ENCODE measurements around the gene SPON1. TPM values are rescaled to one million over a fixed set of nuclear protein-coding genes. Genes with fewer than 3 reads are reported as not detected.

Gene SPON1
- total and polyA plus RNA-seq, 2 donors (not counting 1 experiment from before 2014, with no cell fraction given), result 0.30 TPM; not detected in 1

GRCh38 chr11:14022821-14023220 lies 60.3 kb downstream of the SPON1 start:
- H3K79me2 ChIP-seq (ENCODE audit: control insufficient read depth, insufficient read depth, low read length), result no peaks in the 10 kb centered on the region
- ATAC-seq (ENCODE audit: low read depth) (no peak), DNase-seq (no peak)
- H3K9ac ChIP-seq (ENCODE audit: low read length), result no peak overlapping the region
- no peak overlapping the region for H3K4me3 Mint-ChIP-seq
- no peaks in the 10 kb centered on the region for H3K4me1 ChIP-seq (ENCODE audit: control insufficient read depth in 2 of 2, insufficient read depth in 2 of 2, low read length in 2 of 2)
- H3K9me3 ChIP-seq (ENCODE audit: control extremely low read depth in 1 of 3, control insufficient read depth in 2 of 3, insufficient read depth in 1 of 3, low read length in 2 of 3), result no peaks in the 10 kb centered on the region
- ChIA-PET CTCF (no interaction called here), POLR2A (no interaction called here)
- H2AFZ ChIP-seq (ENCODE audit: insufficient read depth, low read depth, low read length, poor library complexity, severe bottlenecking), result no peak overlapping the region
- peaks cover 34% of the 10 kb centered on the region for H3K27me3 Mint-ChIP-seq
- TF ChIP-seq CTCF (IDR thresholded peaks at IDR 0.05) (no peak), EZH2 (IDR thresholded peaks at IDR 0.05; ENCODE audit: borderline replicate concordance, insufficient read depth, low read depth, low read length, poor library complexity, severe bottlenecking) (no peak)
- no peaks in the 10 kb centered on the region for H4K20me1 ChIP-seq (ENCODE audit: control insufficient read depth, insufficient read depth, low read length, poor library complexity, severe bottlenecking)
- peaks cover 0 to 12% (median 2%) of the 10 kb centered on the region in 4 experiments for H3K27me3 ChIP-seq (replicated peaks in 1 of 4; ENCODE audit: control extremely low read depth in 1 of 4, control insufficient read depth in 3 of 4, insufficient read depth in 4 of 4, low read length in 3 of 4)
- 58% methylated on average over 4 of the region's 6 CpGs for WGBS (ENCODE audit: insufficient coverage)
- no peak overlapping the region for H3K27ac Mint-ChIP-seq
- intact Hi-C loops (cut with micrococcal nuclease), result no loop called here
- H3K36me3 ChIP-seq (replicated peaks in 1 of 2; ENCODE audit: control extremely low read depth in 1 of 2, control insufficient read depth in 1 of 2, extremely low read depth in 1 of 2, insufficient read depth in 2 of 2, low read length in 1 of 2), result no peaks in the 10 kb centered on the region
- H3K27ac ChIP-seq (ENCODE audit: low read length in 2 of 2), result no peak overlapping the region
- H3K4me1 Mint-ChIP-seq, result no peaks in the 10 kb centered on the region
- H3K4me3 ChIP-seq (ENCODE audit: control extremely low read depth in 1 of 5, extremely low read depth in 1 of 5, insufficient read depth in 1 of 5, low read depth in 2 of 5, low read length in 4 of 5), result no peak overlapping the region
- no peak overlapping the region for H3K4me2 ChIP-seq (replicated peaks; ENCODE audit: low read depth, low read length, poor library complexity, severe bottlenecking)
- no peaks in the 10 kb centered on the region for H3K9me3 Mint-ChIP-seq (ENCODE audit: insufficient read depth)

GRCh38 chr11:14026961-14027360 lies 64.4 kb downstream of the SPON1 start:
- POLR2A ChIA-PET, result no interaction called here
- intact Hi-C loops (cut with micrococcal nuclease), result no loop called here

More at GRCh38 chr11:14026961-14027360, 64.4 kb downstream of the SPON1 start:
- Mint-ChIP-seq H3K4me1 (no peaks in the 10 kb centered on the region), H3K27me3 (peaks cover 34% of the 10 kb centered on the region), H3K9me3 (ENCODE audit: insufficient read depth) (no peaks in the 10 kb centered on the region), H3K4me3 (no peak overlapping the region), H3K27ac (no peak overlapping the region)
- no peak for ATAC-seq (ENCODE audit: low read depth)
- H4K20me1 ChIP-seq (ENCODE audit: control insufficient read depth, insufficient read depth, low read length, poor library complexity, severe bottlenecking), result no peaks in the 10 kb centered on the region
- H2AFZ ChIP-seq (ENCODE audit: insufficient read depth, low read depth, low read length, poor library complexity, severe bottlenecking), result no peak overlapping the region
- no peaks in the 10 kb centered on the region for H3K4me1 ChIP-seq (ENCODE audit: control insufficient read depth in 2 of 2, insufficient read depth in 2 of 2, low read length in 2 of 2)
- H3K79me2 ChIP-seq (ENCODE audit: control insufficient read depth, insufficient read depth, low read length), result no peaks in the 10 kb centered on the region
- no peaks in the 10 kb centered on the region for H3K36me3 ChIP-seq (replicated peaks in 1 of 2; ENCODE audit: control extremely low read depth in 1 of 2, control insufficient read depth in 1 of 2, extremely low read depth in 1 of 2, insufficient read depth in 2 of 2, low read length in 1 of 2)
- WGBS (ENCODE audit: insufficient coverage), result 79% methylated on average over 3 of the region's 6 CpGs
- H3K27ac ChIP-seq (ENCODE audit: low read length in 2 of 2), result no peak overlapping the region
- CTCF ChIA-PET, result interaction anchor here (0.9 kb wide), 1 partner anchor 58 kb away, joined by 3 read pairs; no protein-coding TSS in a partner anchor
- TF ChIP-seq EZH2 (IDR thresholded peaks at IDR 0.05; ENCODE audit: borderline replicate concordance, insufficient read depth, low read depth, low read length, poor library complexity, severe bottlenecking), result no peak
- DNase-seq, result no peak
- H3K4me2 ChIP-seq (replicated peaks; ENCODE audit: low read depth, low read length, poor library complexity, severe bottlenecking), result no peak overlapping the region
- H3K9ac ChIP-seq (ENCODE audit: low read length), result no peak overlapping the region
- H3K4me3 ChIP-seq (ENCODE audit: control extremely low read depth in 1 of 5, extremely low read depth in 1 of 5, insufficient read depth in 1 of 5, low read depth in 2 of 5, low read length in 4 of 5), result no peak overlapping the region
- no peaks in the 10 kb centered on the region for H3K9me3 ChIP-seq (ENCODE audit: control extremely low read depth in 1 of 3, control insufficient read depth in 2 of 3, insufficient read depth in 1 of 3, low read length in 2 of 3)
- H3K27me3 ChIP-seq (replicated peaks in 1 of 4; ENCODE audit: control extremely low read depth in 1 of 4, control insufficient read depth in 3 of 4, insufficient read depth in 4 of 4, low read length in 3 of 4), result peaks cover 0 to 10% (median 2%) of the 10 kb centered on the region in 4 experiments

Data from B cell (primary cell).